Chondrocyte (in vitro differentiated cells): Measurements from ENCODE around the gene RECQL. TPM values are rescaled to one million over a fixed set of nuclear protein-coding genes. Genes with fewer than 3 reads are reported as not detected.

Source experiments
- DNase-seq: peaks from one replicate; pipeline ENCODE4 v3.0.0; 2021; ENCODE audit warnings: mixed read lengths, low spot score
- H3K27ac Mint-ChIP-seq: one replicate; pipeline ENCODE4 v1.8.0; 2021; ENCODE audit warnings: mild to moderate bottlenecking, moderate library complexity, mixed read lengths; ENCODE audit not compliant: unreplicated experiment
- H3K27me3 Mint-ChIP-seq: 2 replicates; pipeline ENCODE4 v1.8.0; 2021; ENCODE audit warnings: low read depth, mixed read lengths
- H3K36me3 Mint-ChIP-seq: 2 replicates; pipeline ENCODE4 v1.8.0; 2021; ENCODE audit warnings: low read depth, mixed read lengths
- H3K4me1 Mint-ChIP-seq: 2 replicates; pipeline ENCODE4 v1.8.0; 2021; ENCODE audit warnings: low read depth, mild to moderate bottlenecking, mixed read lengths
- H3K4me3 Mint-ChIP-seq: one replicate; pipeline ENCODE4 v1.8.0; 2021; ENCODE audit warnings: mild to moderate bottlenecking, moderate library complexity, mixed read lengths; ENCODE audit not compliant: unreplicated experiment
- H3K9me3 Mint-ChIP-seq: 2 replicates; pipeline ENCODE4 v1.8.0; 2021; ENCODE audit warnings: low read depth, mixed read lengths
- total RNA-seq: library from RNA; stranded (reverse); gene quantifications from 3 replicates; pipeline ENCODE4 v1.2.1, GENCODE V29; 2021
- TF ChIP-seq, protein P1 (sequence below): fragments of 200-600 bp; sonication (generic); IDR thresholded peaks from 2 replicates; pipeline ENCODE4 v1.5.0; 2021; ENCODE audit warnings: antibody characterized with exemption, mild to moderate bottlenecking, moderate library complexity

The RECQL gene
- total RNA-seq, 1 donor from 2014 or later, result 50.2 TPM

DNA sequence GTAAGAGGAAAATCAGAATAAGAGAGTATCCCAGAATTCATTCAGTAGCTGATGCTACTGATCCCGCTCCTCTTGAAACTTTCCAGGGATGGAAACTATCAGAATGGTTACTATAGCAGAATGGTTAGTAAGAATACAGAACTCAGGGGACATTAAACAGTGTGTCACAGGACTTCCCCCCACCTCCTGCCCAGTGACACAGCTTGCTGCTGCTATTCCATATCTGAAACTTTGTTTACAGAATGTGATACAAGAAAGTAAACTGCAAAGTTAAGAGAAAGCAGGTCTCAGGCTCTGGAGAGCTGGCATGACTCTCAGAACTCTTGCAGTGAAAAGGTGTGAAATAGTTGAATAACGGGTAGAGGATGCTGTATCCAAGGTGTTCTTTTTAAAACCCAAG is 28.0 kb upstream of the RECQL start:
- H3K4me1 Mint-ChIP-seq, result peaks cover 28% of the 10 kb centered on the region
- peaks cover under 1% of the 10 kb centered on the region for H3K9me3 Mint-ChIP-seq
- TF ChIP-seq, protein P1, sequence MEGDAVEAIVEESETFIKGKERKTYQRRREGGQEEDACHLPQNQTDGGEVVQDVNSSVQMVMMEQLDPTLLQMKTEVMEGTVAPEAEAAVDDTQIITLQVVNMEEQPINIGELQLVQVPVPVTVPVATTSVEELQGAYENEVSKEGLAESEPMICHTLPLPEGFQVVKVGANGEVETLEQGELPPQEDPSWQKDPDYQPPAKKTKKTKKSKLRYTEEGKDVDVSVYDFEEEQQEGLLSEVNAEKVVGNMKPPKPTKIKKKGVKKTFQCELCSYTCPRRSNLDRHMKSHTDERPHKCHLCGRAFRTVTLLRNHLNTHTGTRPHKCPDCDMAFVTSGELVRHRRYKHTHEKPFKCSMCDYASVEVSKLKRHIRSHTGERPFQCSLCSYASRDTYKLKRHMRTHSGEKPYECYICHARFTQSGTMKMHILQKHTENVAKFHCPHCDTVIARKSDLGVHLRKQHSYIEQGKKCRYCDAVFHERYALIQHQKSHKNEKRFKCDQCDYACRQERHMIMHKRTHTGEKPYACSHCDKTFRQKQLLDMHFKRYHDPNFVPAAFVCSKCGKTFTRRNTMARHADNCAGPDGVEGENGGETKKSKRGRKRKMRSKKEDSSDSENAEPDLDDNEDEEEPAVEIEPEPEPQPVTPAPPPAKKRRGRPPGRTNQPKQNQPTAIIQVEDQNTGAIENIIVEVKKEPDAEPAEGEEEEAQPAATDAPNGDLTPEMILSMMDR, result no peak
- DNase-seq, result no peak
- H3K27me3 Mint-ChIP-seq, result no peaks in the 10 kb centered on the region
- H3K27ac Mint-ChIP-seq, result no peak overlapping the region
- no peaks in the 10 kb centered on the region for H3K36me3 Mint-ChIP-seq
- H3K4me3 Mint-ChIP-seq, result no peak overlapping the region

DNA sequence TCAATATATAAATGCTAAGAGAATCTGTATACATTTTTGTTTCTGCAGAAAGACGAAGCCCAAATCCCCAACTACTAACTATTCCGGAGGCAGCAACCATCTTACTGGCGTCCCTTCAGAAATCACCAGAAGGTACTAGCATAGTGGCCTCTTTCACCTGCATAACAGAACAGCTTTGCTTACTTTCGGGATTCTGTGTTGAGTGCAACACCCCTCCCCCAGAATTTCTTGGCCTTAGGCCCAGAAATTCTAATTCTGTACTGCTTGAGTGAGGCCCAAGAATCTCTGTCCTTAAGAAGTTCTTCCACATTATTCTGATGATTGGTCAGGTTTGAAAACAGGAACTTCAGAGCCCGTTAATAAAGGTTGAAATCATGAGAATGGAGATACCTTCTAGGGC is 27.5 kb upstream of the RECQL start:
- H3K4me1 Mint-ChIP-seq, result peaks cover 28% of the 10 kb centered on the region
- peaks cover 4% of the 10 kb centered on the region for H3K9me3 Mint-ChIP-seq
- H3K27ac Mint-ChIP-seq, result no peak overlapping the region
- DNase-seq, result no peak
- H3K27me3 Mint-ChIP-seq, result no peaks in the 10 kb centered on the region
- H3K36me3 Mint-ChIP-seq, result no peaks in the 10 kb centered on the region
- TF ChIP-seq, protein P1, result no peak
- no peak overlapping the region for H3K4me3 Mint-ChIP-seq

DNA sequence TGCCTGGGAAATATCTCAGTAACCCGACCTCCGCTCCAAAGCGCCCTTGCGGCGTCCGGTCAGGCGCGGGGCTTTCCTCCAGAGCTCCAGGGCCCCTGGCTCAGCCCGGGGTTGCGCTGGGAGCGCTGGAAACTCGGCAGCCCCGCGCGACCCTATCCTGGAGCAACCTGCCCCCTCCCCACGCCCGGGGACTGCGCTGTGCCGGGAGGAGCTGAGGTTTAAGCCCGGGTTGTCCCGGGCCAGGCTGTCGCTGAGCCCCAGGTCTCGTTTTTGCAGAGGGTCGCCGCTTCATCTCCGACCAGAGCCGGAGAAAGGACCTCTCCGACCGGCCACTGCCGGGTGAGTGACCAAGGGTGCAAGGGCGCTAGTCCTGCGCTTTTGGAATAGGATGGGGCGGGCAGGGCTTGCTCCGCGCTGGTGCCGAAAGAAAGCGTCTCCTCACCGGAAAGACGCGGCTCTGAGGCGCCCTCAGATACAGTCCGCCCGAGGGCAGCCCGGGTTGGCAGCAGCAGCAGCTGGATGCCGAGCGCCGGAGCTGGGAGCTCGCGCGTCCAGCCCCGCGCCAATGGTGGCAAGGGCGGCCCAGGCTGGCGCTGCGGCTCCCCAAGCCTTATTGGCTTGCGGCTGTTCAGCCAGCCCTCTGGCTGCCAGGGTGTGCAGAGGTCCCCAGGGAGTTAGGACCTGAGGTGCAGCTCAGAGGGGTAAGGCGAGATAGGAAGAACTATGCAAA is 26.2 kb upstream of the RECQL start:
- no peak overlapping the region for H3K27ac Mint-ChIP-seq
- DNase-seq, result peak; percentile 92
- no peaks in the 10 kb centered on the region for H3K27me3 Mint-ChIP-seq
- TF ChIP-seq, protein P1, result no peak
- H3K9me3 Mint-ChIP-seq, result peaks cover 7% of the 10 kb centered on the region
- peak overlapping the region; percentile 74 for H3K4me3 Mint-ChIP-seq
- H3K36me3 Mint-ChIP-seq, result no peaks in the 10 kb centered on the region
- peaks cover 28% of the 10 kb centered on the region for H3K4me1 Mint-ChIP-seq

DNA sequence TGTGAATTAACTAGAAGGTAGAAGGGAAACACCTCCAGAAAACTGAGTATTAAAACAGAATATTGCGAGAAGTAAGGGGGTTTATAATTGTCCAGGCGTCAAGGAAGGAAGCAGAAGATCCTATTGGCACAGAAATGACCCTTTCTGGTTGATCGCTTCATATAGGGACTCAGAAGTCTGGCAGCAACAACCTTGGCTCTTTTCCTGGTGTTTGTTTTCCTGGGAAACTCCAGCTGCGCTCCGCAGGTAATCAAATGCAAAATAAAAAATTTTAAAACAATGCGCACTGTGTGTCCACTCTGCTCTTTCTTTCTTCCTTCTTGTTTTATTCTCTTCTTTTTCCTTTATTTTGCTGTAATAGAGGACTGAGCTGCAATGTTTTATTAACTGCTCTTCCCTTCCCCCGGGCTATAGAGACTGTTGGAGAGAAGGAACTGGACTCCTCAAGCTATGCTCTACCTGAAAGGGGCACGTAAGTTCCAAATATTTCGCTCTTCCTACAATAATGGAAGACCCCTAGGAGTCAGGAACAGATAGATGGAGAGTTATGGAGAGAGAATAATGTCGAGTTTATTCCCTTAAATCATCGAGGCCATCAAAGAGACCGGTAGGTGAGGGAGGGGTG is 25.4 kb upstream of the RECQL start:
- H3K4me3 Mint-ChIP-seq, result peak overlapping the region; percentile 74
- peaks cover 7% of the 10 kb centered on the region for H3K9me3 Mint-ChIP-seq
- peak overlapping the region; percentile 65 for H3K27ac Mint-ChIP-seq

DNA sequence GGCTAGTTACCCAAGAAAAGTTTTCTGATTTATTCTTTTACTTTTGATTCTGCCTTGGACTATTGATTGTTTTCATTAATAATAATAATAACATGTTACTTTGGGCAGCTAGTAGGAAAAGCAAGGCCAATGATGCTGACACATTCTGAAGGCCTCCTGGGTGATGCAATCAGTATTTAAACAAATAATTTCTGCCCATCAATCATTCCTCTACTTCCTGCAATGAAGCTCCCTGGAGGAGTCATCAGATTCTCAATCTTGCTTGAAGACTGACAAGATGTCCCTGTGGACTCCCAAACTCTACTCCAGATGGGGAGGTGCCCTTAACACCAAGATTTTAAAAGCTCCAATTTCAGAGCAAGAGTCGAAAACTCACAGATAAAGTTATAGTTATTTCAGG is 24.6 kb upstream of the RECQL start, which contains the start of gene SPX:
SPX (plus strand) TSS at position 244 of the 400 bp plus-strand sequence. CDS start 177 bp downstream, outside the sequence.
- peaks cover 7% of the 10 kb centered on the region for H3K9me3 Mint-ChIP-seq
- DNase-seq, result no peak
- TF ChIP-seq, protein P1, result no peak
- no peaks in the 10 kb centered on the region for H3K27me3 Mint-ChIP-seq
- peaks cover 28% of the 10 kb centered on the region for H3K4me1 Mint-ChIP-seq
- no peaks in the 10 kb centered on the region for H3K36me3 Mint-ChIP-seq
- H3K27ac Mint-ChIP-seq, result peak within 1 kb of the TSS; percentile 65
- H3K4me3 Mint-ChIP-seq, result peak within 1 kb of the TSS; percentile 74

More for the DNA sequence above, 25.4 kb upstream of the RECQL start:
- TF ChIP-seq, protein P1, result no peak
- no peaks in the 10 kb centered on the region for H3K27me3 Mint-ChIP-seq
- H3K4me1 Mint-ChIP-seq, result peaks cover 28% of the 10 kb centered on the region
- DNase-seq, result no peak
- no peaks in the 10 kb centered on the region for H3K36me3 Mint-ChIP-seq
